Mammary epithelial cell (primary cell): ENCODE data around the gene P4HB.

ENCODE experiments used
- EZH2 ChIP-seq: IDR thresholded peaks from 2 replicates; pipeline ENCODE4 v1.6.1; 2012; ENCODE audit warnings: low read length, inconsistent platforms, borderline replicate concordance
- TF ChIP-seq, protein P1 (sequence below), 2 donors: IDR thresholded peaks in 1 of 2; conservative IDR thresholded peaks in 1 of 2; 2 replicates each; pipeline ENCODE4 v1.5.1; 2011 to 2012; ENCODE audit warnings: inconsistent platforms in 2 of 2, low read length in 2 of 2, mild to moderate bottlenecking in 2 of 2, control low read depth in 1 of 2, low read depth in 1 of 2; ENCODE audit not compliant: insufficient read depth in 1 of 2; ENCODE audit errors: extremely low read depth in 1 of 2

DNA sequence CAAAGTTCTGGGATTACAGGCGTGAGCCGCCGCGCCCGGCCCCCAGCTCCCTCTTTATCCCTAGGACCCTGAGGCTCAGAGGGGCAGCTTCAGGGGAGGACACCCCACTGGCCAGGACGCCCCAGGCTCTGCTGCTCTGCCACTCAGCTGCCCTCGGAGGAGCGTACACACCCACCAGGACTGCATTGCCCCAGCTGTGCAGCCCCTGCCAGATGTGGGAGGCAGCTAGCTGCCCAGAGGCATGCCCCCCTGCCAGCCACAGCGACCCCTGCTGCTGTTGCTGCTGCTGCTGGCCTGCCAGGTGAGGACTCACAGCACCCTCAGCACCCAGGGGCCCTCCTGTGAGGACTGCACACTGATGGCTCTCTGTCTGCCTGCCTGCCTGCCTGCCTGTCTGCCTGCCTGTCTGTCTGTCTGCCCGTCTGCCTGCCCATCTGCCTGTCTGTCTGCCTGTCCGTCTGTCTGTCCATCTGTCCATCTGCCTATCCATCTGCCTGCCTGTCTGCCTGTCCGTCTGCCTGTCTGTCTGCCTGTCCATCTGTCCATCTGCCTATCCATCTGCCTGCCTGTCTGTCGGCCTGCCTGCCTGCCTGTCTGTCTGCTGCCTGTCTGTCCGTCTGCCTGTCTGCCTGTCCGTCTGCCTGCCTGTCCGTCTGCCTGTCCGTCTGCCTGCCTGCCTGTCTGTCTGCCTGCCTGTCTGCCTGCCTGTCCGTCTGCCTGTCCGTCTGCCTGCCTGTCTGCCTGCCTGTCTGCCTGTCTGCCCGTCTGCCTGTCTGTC lies 51.4 kb downstream of the P4HB start:
- TF ChIP-seq, protein P1, sequence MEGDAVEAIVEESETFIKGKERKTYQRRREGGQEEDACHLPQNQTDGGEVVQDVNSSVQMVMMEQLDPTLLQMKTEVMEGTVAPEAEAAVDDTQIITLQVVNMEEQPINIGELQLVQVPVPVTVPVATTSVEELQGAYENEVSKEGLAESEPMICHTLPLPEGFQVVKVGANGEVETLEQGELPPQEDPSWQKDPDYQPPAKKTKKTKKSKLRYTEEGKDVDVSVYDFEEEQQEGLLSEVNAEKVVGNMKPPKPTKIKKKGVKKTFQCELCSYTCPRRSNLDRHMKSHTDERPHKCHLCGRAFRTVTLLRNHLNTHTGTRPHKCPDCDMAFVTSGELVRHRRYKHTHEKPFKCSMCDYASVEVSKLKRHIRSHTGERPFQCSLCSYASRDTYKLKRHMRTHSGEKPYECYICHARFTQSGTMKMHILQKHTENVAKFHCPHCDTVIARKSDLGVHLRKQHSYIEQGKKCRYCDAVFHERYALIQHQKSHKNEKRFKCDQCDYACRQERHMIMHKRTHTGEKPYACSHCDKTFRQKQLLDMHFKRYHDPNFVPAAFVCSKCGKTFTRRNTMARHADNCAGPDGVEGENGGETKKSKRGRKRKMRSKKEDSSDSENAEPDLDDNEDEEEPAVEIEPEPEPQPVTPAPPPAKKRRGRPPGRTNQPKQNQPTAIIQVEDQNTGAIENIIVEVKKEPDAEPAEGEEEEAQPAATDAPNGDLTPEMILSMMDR (conservative IDR thresholded peaks at IDR 0.05 in 1 of 2, IDR thresholded peaks at IDR 0.05 in 1 of 2; ENCODE audit: extremely low read depth in 1 of 2, insufficient read depth in 1 of 2, low read depth in 1 of 2, low read length in 2 of 2), result peak in 1 of 2 donors; percentile 17
- TF ChIP-seq EZH2, result no peak
